Stimulated activated CD4-positive, alpha-beta T cell treated with anti-CD3 and anti-CD28 coated beads, Interleukin-2, amount 100 ng/mL, for 48 hours (primary cell): Measurements from ENCODE around the gene MAST3.

ENCODE experiments used
- DNase-seq, 2 donors: peaks; one replicate each; pipeline ENCODE4 v3.0.0-alpha.2; 2020

MAST3 gene

DNA sequence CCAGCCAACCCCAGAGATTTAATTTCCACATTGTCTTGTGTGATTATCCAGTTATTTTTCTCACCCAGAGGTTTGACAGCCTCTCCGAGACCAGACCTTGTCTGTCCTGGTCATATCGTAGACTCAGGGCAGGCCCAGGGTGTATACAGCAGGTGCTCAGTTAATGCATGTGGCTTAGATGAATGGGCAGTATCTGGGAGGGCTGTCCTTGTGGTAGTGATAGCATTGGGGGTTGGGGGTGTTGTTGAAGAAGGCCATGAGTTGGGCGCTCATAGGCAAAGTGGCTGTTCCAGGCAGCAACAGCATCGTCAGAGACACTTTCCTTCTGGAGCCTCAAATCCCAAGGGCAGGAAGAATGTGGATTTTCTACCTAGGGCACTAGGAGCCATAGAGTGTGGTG is 16.9 kb downstream of the MAST3 start:
- no peak for DNase-seq

DNA sequence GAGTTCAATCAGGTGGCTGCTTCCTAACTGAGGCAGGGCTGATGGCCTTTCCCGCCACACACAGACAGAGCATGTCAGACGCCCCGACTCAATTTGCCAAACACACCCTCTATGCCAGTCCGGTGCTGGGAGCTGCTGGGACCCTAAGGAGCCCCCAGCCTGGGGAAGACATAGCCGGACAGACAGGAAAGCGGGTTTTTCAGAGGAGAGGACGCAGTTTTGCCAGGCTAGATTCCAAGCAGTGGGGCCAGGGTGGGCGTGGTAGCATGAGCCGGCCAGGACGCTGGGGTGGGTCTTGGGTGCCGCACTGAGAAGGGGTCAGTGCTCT is 19.8 kb downstream of the MAST3 start:
- DNase-seq, result no peak

DNA sequence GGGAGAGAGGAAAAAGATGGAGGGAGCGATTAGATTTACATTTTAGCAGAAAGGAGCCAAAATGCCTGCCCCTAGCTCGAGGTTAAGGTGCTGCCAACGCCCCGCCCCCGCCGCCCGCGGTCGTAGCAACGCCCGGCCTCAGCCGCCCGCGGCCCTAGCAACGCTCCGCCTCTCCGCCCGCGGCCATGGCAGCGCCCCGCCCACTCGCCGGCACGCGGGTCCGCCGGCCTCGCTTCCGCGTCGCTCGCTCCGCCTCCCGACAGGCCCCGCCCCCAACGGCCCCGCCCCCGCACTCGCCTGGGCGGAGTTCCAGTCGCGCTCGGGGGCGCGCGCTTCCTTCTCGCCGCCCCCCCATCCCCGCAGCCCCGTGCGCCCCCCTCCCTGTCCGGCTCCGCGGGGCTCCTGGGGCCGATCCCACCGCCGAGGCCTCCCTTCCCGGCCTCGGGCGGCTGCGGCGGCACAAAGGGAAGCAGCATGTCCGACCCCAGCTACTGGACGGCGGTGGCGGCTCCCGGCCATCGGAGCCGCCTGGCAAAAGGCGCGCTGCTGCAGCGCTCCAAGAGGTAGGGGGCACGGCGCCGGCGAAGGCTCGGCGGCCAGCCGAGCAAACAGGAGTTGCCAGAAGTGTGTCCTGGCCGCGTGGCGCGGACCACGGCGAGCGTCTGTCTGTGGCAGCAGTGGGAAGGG is 20.3 kb downstream of the MAST3 start:
- DNase-seq, result peak; percentile 95 to 98

GRCh38 chr19:18118420-18119012 is 20.9 kb downstream of the MAST3 start:
- DNase-seq, result no peak

- peak in 1 of 2 donors; percentile 19 for DNase-seq
Observed at GRCh38 chr19:18119013-18119716, 21.6 kb downstream of the MAST3 start.

DNA sequence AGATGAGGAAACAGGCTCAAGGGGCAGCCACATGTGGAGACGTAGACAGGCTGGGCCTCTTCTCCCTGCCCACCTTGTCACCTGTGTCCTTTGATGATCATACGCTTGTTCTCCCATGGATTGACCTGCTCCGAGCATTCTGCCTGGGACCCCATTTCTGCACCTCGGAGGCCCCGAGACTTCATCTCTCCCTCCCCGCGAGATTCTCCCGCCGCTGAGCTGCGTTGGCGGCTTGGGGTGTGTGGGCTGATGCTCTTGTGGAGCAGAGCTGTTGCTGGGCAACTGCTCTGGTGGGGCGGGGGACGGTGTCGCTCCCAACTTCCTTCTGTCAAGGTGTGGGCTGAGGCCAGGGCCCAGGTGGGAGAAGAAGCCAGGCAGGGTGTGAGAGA is 22.1 kb downstream of the MAST3 start:
- DNase-seq, result peak; percentile 28 to 36

GRCh38 chr19:18120127-18120526 is 22.5 kb downstream of the MAST3 start:
- no peak for DNase-seq

DNA sequence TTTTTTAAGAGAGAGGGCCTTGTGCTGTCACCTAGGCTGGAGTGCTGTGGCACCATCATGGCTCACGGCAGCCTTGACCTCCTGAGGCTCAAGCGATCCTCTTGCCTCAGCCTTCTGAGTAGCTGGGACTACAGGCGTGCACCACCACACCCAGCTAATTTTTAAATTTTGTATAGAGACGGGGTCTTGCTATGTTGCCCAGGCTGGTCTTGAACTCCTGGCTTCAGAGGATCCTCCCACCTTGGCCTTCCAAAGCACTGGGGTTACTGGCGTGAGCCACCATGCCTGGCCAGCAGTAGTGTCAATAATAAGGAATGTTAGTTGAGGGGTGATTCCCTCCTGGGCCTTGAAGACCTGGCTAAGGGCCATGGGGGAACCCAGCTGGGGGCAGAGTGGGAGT is 23.6 kb downstream of the MAST3 start:
- no peak for DNase-seq

DNA sequence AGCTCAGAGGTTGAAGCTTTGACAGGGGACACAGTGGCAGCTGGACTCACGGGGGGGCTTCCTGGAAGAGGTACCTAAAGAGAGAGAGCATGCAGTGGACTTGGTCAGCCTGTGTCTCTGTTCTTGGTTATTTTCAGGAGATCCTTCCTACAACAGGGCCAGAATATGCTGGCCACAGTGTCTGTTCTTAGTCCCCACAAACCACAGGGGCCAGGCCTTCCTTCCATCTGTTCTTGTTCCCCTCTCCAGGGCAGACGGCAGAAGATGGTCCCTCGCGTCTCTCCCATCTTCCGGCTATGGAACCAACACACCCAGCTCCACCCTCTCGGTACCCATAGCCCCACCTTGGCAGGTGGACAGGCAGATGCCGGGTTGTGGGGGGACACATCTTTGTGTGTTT is 24.8 kb downstream of the MAST3 start:
- DNase-seq, result no peak

GRCh38 chr19:18122860-18123795 is 25.6 kb downstream of the MAST3 start:
- DNase-seq, result no peak

GRCh38 chr19:18123819-18124218 is 26.2 kb downstream of the MAST3 start:
- DNase-seq, result no peak

- no peak for DNase-seq
Observed at GRCh38 chr19:18126097-18126496, 28.5 kb downstream of the MAST3 start.

GRCh38 chr19:18128044-18128443 is 30.5 kb downstream of the MAST3 start:
- DNase-seq, result no peak

DNA sequence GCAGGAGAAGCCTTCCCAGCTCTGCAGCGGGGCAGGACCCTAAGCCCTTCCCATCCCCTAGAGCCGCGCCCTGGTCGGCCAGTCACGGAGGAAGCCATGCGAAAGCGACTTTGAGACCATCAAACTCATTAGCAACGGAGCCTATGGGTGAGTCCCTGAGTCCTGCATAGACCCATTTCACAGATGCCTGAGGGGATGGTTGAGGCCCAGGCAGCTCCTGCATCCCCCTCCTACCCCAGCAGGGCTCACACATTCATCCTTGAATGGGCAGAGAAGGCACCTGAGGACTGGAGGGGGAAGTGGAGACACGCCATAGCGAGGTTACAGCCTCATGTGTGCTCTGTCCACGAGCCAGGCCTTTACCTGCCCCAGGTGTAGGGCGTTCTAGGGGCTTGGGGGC is 31.2 kb downstream of the MAST3 start:
- no peak for DNase-seq

DNA sequence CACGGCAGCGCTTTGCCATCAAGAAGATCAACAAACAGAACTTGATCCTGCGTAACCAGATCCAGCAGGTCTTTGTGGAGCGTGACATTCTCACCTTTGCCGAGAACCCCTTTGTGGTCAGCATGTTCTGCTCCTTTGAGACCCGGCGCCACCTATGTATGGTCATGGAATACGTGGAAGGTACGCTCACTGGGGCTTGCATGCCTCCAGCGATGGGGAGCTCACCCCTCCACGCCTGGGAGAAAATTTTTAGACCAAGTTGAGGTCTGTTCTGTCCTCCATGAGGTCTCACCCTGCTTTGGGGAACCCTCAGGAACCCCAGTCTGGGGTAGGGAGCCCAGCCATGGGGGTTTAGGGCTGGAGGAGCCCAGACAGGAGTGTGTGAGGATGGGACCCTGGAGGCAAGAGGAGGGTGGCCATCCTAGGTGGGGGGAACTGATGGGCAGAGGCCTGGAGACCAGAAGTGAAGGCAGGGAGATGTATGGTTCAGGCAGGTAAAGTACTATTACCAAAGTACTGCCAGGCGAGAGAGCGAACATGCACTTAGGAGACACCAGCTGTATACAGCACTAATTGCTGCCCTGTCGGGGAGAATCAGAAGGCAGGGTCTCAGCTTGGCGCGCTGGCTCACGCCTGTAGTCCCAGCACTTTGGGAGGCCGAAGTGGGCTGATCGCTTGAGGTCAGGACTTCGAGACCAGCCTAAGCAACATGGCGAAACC is 33.1 kb downstream of the MAST3 start:
- no peak for DNase-seq

DNA sequence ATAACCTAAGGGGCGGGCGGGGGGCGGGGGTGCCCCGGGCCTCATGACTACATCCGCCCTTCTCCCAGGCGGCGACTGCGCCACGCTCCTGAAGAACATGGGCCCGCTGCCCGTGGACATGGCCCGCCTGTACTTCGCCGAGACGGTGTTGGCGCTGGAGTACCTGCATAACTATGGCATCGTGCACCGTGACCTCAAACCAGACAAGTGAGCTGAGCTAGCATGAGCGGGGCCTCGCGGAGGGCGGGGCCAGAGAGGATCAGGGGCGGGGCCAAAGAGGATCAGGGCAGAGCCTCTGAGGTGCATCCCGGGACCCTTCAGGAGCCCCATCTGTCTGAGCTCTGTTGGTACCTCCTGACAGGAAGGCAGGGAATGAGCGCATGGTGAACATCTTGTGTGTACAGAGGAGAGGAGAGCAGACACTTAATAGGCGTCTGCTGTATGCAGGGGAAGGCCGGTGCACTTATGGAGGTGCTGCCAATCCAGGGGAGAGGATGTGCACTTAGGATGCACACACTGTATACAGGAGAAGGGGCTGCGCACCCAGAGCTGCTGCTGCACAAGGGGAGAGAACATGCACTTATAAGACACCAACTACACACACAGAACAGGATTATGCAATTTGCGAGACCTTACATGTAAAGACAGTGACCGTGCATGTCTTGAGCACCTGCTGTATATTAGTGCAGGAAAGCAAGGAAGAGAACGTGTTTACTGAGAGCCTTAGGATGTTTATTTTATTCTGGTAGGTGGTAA is 34.4 kb downstream of the MAST3 start:
- DNase-seq, result no peak

DNA sequence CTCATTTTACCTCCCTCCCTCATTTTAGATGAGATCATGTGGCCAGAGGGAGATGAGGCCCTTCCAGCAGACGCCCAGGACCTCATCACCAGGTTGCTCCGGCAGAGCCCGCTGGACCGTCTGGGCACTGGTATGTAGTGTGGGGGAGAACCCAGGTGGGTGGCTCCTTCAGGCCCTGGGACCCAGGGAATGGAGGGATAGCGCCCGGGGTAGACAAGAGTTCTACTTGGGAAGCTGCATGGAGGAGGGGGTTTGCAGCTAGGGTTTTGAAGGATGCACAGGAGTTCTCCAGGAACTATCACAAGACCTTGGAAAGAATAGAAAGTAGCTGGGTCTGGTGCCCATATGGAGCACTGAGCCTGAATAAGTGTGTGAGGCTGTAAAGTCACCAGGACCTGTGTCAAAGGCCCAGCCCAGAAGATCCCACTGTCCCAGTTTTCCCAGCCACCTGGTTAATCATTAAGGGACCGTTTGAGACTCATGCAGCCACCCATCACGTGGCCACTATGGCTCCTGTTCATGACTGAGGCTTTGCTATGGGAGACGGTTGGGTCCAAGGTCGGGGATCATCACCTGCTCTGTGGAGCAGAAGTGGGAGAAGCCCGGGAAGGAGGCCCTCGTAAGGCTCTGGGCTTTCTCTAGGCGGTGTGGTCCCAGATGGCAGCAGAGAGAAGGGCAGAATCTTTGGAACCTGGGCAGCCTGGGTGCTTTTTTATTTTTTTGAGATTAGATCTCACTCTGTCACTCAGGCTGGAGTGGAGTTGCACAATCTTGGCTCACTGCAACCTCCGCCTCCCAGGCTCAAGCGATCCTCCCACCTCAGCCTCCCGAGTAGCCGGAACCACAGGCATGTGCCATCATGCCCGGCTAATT is 38.4 kb downstream of the MAST3 start:
- no peak for DNase-seq

- DNase-seq, result no peak
Observed at GRCh38 chr19:18137242-18137641, 39.7 kb downstream of the MAST3 start.

GRCh38 chr19:18137657-18138339 is 40.2 kb downstream of the MAST3 start:
- no peak for DNase-seq

- no peak for DNase-seq
Observed at GRCh38 chr19:18140473-18140872, 42.9 kb downstream of the MAST3 start.
